ENCODE data around the gene RIMS4. TPM values are rescaled to one million over a fixed set of nuclear protein-coding genes. Genes with fewer than 3 reads are reported as not detected.

The RIMS4 gene
- total RNA-seq, 1 experiment from 2014 or later, result 16.3 TPM

DNA sequence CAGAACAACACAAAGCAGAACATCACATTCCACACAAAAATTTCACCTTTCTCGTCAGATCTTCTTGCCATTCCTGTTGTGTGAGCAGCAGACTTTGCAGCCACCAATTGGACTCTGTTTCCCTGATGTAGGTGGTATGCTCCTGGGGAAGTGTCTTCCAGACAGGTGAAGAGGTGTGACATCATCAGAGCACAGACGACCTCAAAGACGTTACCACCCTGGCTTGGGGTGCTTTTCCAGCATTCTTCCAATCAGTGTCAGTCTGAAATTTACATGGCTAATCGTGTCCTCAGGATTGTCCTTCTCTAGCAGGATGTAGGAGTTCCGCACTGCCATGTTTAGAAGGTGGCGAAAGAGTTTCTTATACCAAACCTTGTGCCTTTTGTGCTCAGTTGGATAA lies 31.6 kb upstream of the RIMS4 start:
- Histone ChIP-seq H3K4me1 (ENCODE audit: insufficient read depth, low read length) (no peaks in the 10 kb centered on the region), H2AK5ac (ENCODE audit: insufficient read length, low read length) (no peak overlapping the region), H4K91ac (ENCODE audit: insufficient read length, low read depth, low read length) (no peak overlapping the region), H4K8ac (replicated peaks; ENCODE audit: insufficient read length, low read depth, low read length) (no peak overlapping the region), H4K20me1 (ENCODE audit: control insufficient read depth, insufficient read depth, insufficient read length) (no peaks in the 10 kb centered on the region), H3K56ac (ENCODE audit: insufficient read length, low read depth, low read length) (no peak overlapping the region), H3K79me1 (ENCODE audit: insufficient read depth, low read depth, low read length, poor library complexity, severe bottlenecking) (no peaks in the 10 kb centered on the region), H2BK20ac (ENCODE audit: low read depth, low read length, poor library complexity, severe bottlenecking) (no peak overlapping the region), H3K79me2 (ENCODE audit: insufficient read depth, low read length) (no peaks in the 10 kb centered on the region), H3K27me3 (ENCODE audit: insufficient read depth, low read length) (no peaks in the 10 kb centered on the region), H2BK12ac (ENCODE audit: insufficient read length, low read depth, low read length) (no peak overlapping the region), H2BK5ac (ENCODE audit: insufficient read length, low read length) (no peak overlapping the region), H2BK15ac (ENCODE audit: low read depth, low read length) (no peak overlapping the region), H3K9ac (ENCODE audit: extremely low read depth, insufficient read length, low read length) (no peak overlapping the region), H3K9me3 (ENCODE audit: control insufficient read depth, low read depth, low read length) (no peaks in the 10 kb centered on the region), H3K23me2 (ENCODE audit: insufficient read length, low read depth, low read length, poor library complexity, severe bottlenecking) (no peaks in the 10 kb centered on the region), H2BK120ac (ENCODE audit: low read depth, low read length, poor library complexity, severe bottlenecking) (no peak overlapping the region), H4K5ac (ENCODE audit: insufficient read length, low read depth, low read length) (no peak overlapping the region), H3K18ac (ENCODE audit: insufficient read length, low read depth, low read length) (no peak overlapping the region), H2AFZ (ENCODE audit: low read length) (no peak overlapping the region), H3K23ac (ENCODE audit: insufficient read length, low read depth, low read length) (no peak overlapping the region), H3K4me2 (ENCODE audit: insufficient read depth, insufficient read length, low read length) (no peak overlapping the region), H3T11ph (ENCODE audit: low read length) (no peak overlapping the region), H3K4ac (ENCODE audit: low read depth, low read length) (no peak overlapping the region), H3K27ac (ENCODE audit: insufficient read length, low read depth, low read length) (no peak overlapping the region), H3K14ac (ENCODE audit: insufficient read depth, low read length) (no peak overlapping the region)
- Mint-ChIP-seq H3K36me3 (ENCODE audit: insufficient read depth in 1 of 3, low read depth in 3 of 3) (peaks cover 0 to 6% (median 4%) of the 10 kb centered on the region in 3 experiments; a peak in 6 of 7 replicates), H3K27me3 (ENCODE audit: low read depth) (peaks cover 15% of the 10 kb centered on the region; the same call in 1 of the 2 replicates), H3K9me3 (peaks cover 7 to 8% of the 10 kb centered on the region in 2 experiments), H3K27ac (no peak overlapping the region), H3K4me1 (0 out of 4 replicates have a peak, but pooled peaks cover 0 to 4% of the 10 kb centered on the region in 2 experiments), H3K4me3 (no peak overlapping the region)
- no CpG with 5 or more reads among the region's 6 CpGs for WGBS (ENCODE audit: extremely low coverage, insufficient read length, low lambda C conversion rate)
- no peak for DNase-seq
- TF ChIP-seq, protein P1, sequence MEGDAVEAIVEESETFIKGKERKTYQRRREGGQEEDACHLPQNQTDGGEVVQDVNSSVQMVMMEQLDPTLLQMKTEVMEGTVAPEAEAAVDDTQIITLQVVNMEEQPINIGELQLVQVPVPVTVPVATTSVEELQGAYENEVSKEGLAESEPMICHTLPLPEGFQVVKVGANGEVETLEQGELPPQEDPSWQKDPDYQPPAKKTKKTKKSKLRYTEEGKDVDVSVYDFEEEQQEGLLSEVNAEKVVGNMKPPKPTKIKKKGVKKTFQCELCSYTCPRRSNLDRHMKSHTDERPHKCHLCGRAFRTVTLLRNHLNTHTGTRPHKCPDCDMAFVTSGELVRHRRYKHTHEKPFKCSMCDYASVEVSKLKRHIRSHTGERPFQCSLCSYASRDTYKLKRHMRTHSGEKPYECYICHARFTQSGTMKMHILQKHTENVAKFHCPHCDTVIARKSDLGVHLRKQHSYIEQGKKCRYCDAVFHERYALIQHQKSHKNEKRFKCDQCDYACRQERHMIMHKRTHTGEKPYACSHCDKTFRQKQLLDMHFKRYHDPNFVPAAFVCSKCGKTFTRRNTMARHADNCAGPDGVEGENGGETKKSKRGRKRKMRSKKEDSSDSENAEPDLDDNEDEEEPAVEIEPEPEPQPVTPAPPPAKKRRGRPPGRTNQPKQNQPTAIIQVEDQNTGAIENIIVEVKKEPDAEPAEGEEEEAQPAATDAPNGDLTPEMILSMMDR (conservative IDR thresholded peaks at IDR 0.05), result no peak

Data from H9 (cell line).